HG03066 (cell line): ENCODE measurements around the gene PRPF8.

Experiments
- ATAC-seq: cut with Tn5 transposase; IDR thresholded peaks from one replicate; pipeline ENCODE4 v1.9.1; 2021; ENCODE audit warnings: low read depth; ENCODE audit not compliant: unreplicated experiment

Gene PRPF8

DNA sequence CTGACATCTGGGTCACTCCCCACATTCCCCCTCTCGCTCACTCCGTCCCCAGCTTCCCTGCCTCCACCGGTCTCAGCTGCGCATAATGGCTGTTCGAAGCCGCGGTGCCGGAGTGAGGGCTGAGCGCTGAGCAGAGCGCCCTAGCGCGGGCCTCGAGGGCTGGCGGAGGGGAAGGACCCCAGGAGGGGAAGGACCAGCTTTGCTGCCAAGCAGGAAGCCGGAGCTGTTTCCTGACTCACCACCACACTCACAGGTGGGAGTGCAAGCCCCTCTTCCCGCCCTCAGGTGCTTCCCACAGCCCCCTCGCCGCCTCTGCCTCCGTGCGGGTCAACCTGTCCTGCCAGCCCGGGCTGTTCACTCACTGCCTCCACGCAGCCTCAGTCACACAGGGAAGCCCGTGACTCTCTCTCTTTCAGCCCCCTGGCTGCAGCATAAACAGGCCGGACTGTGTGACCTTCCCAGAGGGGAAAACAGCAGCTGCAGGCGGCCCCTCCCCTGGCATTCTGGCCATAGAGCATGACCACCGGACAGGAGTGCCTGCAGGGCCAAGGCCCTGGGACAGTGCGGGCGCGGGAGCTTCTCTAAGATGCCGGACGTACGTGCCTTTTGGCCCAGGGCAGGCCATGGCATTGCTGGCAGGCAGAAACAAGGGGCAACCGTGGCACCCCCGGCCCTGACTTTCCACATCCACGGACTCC lies 79.7 kb downstream of the PRPF8 start:
- no peak for ATAC-seq

DNA sequence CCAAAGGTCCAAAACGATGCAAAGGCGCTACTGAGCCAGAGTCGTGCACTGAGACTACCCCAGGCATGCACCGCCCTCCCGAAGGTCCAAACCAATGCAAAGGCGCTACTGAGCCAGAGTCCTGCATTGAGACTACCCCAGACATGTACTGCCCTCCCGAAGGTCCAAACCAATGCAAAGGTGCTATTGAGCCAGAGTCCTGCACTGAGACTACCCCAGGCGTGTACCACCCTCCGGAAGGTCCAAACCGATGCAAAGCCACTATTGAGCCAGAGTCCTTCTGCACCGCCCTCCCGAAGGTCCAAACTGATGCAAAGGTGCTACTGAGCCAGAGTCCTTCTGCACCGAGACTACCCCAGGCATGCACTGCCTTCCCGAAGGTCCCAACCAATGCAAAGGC lies 83.1 kb downstream of the PRPF8 start:
- ATAC-seq: no peak
